HG03342 (cell line): ENCODE data around the gene SCN10A.

Source experiments
- ATAC-seq: cut with Tn5 transposase; IDR thresholded peaks from one replicate; pipeline ENCODE4 v1.9.1; 2021; ENCODE audit warnings: mild to moderate bottlenecking, moderate library complexity; ENCODE audit not compliant: unreplicated experiment

Gene SCN10A

DNA sequence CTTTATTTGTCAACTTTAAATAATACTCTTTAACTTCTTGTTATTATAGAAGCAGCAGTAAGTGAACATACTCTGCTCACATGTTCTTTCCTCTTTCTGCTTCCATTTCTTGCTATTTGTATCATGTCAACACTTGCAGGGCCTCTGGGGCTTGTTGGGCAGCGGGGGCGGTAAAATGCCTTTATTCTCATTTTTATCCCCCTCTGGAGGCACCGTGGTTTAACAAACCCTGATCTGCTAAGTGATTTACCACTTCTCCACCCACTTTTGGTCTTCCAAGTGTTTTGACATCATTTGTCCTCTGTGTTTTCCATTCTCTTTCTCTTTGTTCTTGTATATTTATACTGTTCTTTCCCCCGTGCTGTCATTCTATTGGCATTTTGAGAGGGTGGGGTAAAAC, 33.9 kb downstream of the SCN10A start:
- ATAC-seq = no peak

DNA sequence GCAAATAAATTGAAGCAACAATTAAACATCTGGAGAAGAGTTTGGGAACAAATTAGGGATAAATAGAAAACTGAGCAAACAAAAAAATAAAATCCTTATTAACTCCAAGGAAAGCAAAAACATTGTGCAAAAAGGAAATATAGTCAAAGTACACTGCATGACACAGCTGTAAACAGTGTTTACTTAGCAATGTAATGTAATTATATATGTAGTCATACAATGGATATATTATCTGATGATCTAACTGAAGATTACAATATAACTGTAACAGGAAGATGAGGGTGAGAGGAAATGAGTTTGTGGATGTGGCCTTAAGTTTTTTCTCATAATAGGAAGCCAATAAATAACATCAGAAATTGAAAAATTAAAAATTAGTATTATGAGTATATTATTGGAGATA, 42.5 kb downstream of the SCN10A start:
- no peak for ATAC-seq

DNA sequence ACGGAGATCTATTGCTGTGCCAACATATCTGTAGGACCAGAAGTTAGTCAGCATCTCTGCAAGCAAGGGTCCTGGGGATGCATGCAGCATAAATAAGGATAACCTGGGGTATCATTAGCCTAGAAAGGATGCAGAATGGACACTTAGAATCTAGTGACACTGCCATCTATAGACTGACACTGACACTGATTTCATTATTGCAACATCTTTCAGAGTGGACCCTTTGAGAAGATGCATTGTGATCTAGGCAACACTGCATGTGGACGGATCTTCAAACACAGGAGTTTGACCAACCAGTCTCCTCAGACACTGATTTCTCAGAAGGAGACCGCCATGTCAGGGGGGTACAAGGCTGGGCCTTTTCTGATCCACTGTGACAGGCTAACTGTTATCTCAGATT, 52.4 kb downstream of the SCN10A start:
- ATAC-seq = no peak

DNA sequence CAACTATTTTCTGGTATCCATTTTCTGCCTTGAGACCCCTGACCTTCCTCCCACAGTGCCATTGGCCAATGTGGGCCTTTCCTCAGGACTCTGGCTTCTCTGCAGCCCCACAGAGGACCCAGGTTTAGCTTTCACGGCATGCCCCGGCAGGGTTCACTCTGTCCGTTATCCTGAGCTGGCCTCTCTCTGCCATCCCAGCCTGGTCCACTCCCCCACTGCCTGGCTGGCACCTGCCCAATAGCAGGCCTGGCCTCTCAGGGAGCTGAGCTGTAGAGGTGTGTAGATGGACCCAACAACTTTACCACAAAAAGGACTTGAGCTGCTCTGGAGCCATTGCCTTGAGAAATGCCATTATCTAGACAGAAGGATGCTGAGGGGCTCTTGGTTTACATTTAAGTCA, 57.5 kb downstream of the SCN10A start:
- ATAC-seq = no peak

DNA sequence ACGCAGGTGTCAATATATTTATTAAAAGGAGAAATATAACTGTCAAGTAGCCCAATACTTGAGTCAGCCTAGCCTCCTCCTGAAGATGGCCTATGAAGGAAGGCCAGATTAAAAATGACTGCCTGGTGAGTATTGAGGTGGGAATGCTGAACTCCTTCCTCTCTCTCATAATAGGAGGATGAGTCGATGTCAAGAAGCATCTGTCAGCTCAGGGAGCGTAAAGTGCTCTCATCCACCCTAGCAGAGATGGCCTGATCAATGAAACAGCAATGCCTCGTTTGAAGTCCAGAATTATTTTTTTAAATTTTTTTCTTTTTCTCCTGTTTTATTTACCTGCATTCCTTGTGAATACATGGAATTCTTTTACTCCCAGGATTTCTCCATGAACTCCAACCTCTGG, 58.3 kb downstream of the SCN10A start:
- ATAC-seq = no peak

DNA sequence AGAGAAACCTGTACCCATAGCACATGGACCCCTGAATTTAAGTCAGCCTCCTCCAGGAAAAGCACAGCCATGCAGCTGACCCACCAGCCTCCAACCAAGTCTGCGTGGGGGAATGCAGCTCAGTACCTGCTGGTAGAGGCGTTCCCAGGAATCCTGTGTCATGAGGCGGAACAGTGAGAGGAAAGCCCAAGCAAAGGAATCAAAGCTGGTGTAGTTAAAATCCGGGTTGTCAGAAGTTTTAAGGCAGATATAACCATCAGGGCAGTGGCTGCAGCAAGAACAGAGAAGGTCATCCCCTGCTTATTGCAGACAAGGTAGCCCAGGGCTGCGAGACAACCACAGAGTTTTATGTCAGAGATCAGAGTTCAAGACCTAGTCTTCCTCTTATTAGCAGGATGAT, 59.1 kb downstream of the SCN10A start:
- no peak for ATAC-seq

DNA sequence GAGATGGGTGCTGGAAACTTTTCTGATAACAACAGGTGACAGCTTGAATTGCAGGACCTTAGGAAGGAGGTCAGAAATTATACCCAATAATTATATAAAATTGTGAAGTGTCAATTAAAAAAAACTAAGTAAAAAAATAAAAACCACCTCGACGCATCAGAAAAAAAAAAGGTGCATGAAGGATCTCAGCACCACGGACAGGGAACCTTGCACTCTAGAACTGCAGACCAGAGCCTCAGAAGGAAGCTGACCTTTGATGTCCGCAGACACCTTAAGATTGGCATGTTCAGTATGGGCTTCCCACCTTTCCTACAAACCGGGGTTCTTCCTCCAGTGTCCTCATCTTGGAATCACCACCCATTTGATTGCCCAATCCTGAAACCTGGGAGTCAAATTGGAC, 60.9 kb downstream of the SCN10A start:
- ATAC-seq = no peak

DNA sequence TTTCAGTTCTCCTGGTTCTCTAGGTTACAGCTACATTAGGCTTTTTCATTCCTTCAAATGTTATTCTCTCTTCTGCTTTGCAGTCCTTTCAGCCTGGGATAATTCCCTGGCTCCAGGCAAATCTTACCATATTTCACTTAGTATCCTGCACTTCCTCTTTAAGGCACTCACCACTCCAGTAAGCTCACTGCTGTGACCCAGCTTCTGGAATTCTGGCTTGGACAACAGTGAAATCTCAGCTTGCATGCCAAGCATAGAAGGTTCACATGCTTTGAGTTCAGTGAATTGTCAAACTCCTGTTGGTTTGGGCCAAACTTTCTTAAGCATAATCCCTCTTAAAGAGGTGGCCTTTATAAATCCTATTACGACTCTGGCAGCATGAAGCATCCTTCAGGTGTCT, 69.4 kb downstream of the SCN10A start:
- ATAC-seq = no peak

DNA sequence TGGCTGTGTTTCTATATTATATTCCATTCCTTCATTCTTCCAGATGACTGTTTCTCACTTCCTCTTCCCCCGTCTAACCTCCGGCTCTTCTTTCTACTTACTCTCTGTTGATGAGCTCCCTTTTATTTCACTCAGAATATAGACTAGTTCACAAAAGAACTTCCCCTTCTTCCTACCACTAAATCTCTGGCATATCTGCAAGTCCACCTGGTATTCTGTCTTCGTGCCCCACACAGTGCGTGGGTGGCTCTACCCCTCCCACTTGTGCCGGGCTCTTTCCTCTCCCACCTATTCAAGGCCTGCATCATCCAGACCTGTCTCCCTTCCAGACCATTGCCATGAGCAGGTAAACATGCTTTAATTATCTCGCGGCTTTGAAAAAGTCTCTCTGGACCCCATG, 73.0 kb downstream of the SCN10A start:
- no peak for ATAC-seq

DNA sequence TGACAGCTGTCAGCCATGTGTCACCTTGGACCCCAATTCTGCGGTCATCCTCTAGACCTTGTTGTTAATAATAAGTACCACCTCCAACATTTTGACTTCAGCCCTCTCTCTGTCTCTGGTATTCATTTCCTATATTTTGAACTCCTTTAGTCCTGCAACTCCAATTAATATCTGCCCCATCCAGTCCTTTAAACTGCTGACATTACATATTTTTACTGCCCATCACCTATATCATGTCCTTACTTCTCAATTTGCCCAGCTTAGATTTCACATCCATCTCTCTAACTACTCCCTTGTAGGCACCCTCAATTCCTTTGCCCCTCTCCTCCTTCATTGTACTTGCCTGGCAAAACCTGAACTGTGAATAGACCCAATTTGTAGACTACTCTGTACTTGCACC, 73.5 kb downstream of the SCN10A start:
- no peak for ATAC-seq

DNA sequence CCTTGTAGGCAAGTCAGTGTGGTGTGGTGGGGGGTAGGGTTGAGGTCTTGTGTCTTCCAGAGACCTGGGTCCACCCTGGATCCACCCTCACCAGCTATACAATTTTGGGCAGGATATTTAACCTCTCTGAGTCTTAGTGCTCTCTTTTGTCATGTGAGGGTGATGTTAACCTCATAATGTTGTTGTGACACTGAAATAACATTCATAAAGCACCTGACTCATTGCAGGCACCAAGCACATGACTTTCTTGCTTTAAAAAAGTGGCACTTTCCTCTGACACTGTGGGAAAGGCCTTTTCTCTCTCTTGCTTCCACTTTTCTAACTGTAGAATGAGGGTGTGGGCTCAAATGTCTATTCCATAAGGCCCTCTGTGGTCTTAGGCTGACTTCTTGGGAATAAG, 75.5 kb downstream of the SCN10A start:
- no peak for ATAC-seq

DNA sequence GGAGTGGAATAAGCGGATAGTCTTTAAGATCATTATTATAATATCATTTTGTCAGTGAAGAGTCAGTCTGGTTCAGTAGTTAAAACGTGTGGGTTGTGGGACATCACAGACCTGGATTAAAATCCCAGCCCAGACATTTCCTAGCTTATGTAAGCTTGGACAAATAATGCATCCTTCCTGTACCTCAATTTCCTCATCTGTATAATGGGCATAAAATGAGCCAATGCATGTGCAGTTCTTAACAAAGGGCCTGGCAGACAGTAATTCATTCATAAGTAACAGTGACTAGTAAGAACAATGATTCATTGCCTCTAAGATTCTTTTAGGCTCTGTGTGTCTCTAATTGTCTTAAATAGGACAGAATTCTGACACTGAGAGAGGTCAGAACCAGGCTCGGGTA, 76.1 kb downstream of the SCN10A start:
- ATAC-seq = no peak

DNA sequence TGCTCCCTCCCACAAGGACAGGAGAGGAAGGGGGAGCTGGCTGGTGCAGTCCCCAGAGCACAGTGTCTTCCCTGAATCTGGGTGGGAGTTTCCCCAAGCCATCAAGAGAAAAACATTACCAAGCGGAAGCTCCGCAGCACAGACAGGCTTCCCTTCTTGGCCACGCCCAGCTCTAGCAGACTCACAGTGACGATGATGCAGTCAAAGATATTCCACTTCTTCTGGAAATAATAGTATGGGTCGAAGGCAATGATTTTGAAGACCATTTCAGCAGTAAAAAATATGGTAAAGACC, 76.7 kb downstream of the SCN10A start:
- ATAC-seq = no peak

DNA sequence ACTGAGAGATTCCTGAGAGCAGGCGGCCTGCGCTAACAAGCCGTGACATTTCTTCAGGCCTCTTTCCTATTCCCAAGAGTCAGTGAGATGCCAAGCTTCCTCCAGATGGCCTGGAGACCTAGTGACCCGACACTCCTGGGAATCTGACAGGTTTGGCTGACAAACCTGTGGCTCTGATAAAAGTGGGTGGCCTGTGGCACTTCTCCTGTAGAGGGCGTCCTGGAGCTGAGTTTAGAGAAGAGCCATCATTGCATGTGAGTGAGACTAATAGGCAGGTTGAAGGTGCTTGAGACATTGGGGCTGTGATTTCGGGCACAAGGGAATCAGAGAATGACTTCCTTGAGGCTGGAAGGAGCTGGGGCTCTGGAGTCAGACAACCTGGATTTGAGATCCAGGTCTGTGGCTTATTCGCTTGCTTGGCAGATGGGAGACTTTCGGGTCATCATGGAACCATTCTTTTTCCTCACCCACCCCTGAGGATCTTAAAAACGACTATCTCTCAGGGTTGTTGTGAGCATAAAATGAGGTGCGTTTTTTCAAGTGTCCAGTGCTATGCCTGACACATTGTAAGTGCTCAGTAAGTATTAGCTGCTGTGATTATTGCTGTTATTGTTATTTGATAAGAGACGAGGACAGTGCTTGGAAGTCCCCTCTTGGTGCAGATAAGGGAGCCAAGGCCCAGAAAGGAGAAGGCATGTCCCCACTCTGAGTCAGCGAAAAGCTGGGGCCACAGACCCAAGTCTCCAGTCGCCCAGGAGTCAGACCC, 77.2 kb downstream of the SCN10A start:
- no peak for ATAC-seq

DNA sequence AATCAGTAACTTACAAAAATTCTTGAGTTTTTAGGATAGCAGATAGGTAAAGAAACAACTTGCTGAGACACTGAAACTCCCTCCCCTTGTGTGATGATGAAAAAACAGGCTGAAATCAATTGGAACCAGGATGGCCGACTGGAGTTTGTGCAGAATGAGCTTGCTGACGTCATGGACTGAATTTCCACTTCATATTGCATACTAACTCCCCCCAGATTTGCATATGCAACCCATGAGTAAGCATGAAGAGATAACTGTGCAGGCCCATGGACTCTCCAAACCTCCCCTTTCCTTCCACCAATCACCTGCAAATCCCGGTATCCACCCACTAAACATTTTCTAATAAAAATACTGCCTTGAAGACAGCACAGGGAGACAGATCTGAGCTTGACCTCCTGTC, 84.5 kb downstream of the SCN10A start:
- ATAC-seq = no peak

DNA sequence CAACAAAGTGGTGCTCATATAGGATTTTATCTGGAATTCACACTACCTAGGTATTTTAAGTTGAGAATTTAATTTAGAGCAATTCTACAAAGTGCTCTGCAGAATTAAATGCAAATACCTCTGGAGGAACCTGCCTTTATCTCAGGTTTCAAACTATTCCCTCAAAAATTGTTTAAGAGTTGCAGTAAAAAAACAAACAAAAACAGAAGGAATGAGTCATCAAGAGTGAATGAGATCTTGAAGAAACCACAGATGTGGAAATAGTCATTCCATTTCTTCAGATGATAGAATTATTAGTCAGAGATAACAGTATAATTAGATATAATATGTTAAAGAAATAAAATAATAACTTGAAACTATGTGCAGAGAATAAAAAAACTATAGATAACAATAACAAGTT, 85.7 kb downstream of the SCN10A start:
- ATAC-seq = no peak

DNA sequence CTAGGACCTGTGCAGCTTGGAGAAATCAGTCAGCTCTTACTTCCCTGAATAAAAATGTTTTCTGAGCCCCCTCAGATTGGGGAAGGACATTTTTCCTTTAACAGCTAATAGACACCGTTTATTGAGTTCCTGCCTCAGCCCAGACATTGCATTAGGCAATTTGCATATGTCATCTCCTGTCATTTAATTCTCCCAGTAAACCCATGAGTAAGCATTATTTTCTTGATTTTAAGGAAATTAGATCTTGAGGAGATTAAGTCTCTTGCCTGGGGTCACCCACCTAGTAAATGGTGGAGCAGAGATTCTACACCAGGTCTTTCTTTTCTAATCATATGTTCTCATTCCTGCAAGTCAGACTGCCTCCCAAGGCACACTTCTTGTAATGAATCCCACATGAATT, 88.0 kb downstream of the SCN10A start:
- no peak for ATAC-seq

DNA sequence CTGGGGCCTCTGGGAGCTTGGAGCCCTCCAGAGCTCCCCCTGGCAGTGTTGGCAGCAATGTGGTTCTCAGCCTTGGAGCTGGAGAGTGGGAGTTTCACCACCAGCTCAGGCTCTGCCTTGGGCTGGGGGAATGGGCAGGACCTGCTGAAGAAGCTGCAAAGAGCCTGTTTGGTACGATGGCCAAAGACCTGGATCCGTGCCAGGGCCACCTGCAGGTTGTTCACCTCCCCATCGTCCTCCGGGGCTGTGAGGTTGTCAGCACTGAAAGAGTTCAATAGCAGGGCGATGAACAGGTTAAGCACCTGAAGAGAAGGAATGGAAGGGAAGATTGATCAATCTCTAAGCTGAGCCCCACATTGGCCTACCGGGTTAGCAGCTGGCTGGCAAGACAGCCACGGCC, 89.3 kb downstream of the SCN10A start:
- ATAC-seq = no peak

DNA sequence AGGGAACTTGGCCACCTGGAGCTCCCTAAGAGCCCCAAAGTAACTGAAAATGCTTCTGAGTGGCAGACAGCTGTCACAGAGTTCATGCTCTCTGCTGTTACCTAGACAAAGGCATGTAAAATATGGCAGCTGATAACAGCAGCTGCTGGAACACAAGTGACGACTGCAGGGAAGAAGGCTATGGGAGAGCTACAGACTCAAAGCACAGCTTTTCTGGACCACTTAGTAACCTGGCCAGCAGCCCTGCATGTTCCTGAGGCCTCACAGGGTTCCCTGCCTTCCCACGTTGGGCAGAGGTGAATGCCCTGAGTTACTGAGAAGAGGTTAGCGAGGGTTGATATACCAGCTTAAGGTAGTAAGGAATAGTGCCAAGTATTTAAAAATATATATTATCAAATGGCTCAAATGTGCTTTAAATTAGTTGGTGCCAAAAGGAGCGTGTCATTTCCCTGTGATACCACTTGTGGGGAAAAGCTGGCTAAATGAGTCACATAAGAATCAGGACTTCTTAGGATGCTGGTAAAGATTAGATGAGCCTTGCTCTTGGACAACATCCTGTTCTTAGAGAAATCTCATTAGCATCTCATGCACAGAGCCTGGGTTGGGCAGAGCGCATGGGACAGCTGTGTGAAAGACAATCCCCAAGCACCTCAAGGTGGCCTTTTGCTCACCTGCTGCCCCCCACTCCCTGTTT, 90.1 kb downstream of the SCN10A start:
- ATAC-seq = no peak

DNA sequence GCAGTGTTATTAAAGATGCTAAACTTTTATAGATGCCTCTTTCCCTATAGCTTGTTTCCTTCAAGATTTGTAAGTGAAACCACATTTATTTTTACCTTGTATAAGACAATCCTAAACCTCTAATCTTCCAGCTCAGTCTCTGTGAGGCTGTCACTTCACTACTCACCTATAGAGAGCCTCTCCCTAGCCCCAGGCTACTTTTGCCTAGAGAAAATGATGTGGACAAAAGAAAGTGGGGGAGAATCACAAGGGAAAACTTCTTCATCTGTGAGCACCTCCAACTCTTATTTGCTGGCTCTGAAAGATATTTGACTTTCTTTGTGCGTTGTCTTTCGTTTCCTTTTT, 91.7 kb downstream of the SCN10A start:
- ATAC-seq = no peak

DNA sequence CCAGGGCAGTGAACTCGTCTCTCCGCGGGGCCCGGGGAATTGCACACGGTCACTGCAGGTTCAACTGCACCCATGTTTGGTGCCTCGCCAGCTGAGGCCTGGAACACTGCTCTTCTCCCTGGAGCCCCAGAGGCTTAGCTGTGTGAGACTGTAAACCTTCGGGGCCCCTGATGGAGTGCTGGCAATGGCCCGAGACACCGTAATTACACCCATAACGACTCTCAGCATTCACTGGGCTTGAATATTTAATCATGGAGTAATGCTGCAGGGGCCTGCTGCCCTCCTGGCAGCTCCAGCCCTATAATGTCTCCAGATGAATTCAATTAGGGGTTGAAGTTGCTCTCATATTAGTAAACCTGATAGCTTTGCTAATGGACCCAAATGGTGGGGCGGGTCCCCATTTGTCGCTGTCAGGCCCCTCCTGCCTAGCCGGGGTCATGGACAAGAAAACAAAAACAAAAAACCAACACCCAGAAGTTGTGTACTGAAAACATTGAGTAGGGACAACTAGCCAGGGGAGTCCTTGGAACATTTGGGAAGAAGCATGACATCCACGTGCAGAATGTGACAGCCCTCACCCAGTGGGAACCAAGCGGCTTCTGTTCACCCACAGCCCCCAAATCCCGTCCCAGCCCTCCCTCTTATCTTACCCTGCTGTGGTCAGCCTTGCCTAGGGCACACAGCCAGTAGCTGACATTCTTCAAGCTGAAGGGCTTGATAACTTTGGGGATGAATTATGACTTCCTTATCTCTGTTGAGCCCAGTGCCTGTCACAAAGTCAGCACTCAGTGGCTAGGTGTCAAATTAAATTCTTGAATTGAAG, 92.2 kb downstream of the SCN10A start:
- ATAC-seq = no peak
